Measurements from ENCODE around the gene WNT7B. TPM values are rescaled to one million over a fixed set of nuclear protein-coding genes. Genes with fewer than 3 reads are reported as not detected.

WNT7B gene
- total and polyA plus RNA-seq, 2 of the 8 experiments (the other 6 are each of a cell fraction or from before 2014, with no cell fraction given): 0.14 to 0.24 TPM

GRCh38 chr22:45960477-45961386 is 16.2 kb downstream of the WNT7B start:
- Histone ChIP-seq H4K8ac (ENCODE audit: extremely low read depth, insufficient read depth, low read length) (no peak overlapping the region; the same call in 1 of the 2 replicates), H3K4me1 (replicated peaks in 1 of 4; ENCODE audit: control insufficient read depth in 3 of 4, insufficient read depth in 4 of 4, low read length in 3 of 4) (peaks cover 0 to 15% (median 7%) of the 10 kb centered on the region in 4 experiments; a peak in 6 of 7 replicates), H3K9ac (replicated peaks in 1 of 4; ENCODE audit: extremely low read depth in 1 of 4, low read depth in 3 of 4, low read length in 3 of 4) (no peak overlapping the region), H3K9me3 (ENCODE audit: insufficient read depth in 2 of 2, low read depth in 1 of 2, low read length in 1 of 2) (no peaks in the 10 kb centered on the region), H2BK120ac (replicated peaks; ENCODE audit: low read depth, low read length) (no peak overlapping the region), H3K79me1 (ENCODE audit: low read depth, low read length) (no peaks in the 10 kb centered on the region), H3K18ac (ENCODE audit: extremely low read depth, low read length) (no peak overlapping the region), H2BK20ac (ENCODE audit: low read length) (no peak overlapping the region), H2BK12ac (ENCODE audit: low read depth, low read length) (no peak overlapping the region), H3K14ac (ENCODE audit: insufficient read length) (no peak overlapping the region), H4K91ac (replicated peaks; ENCODE audit: insufficient read length, low read length) (no peak overlapping the region), H3K23ac (ENCODE audit: insufficient read length) (no peak overlapping the region), H3K27me3 (replicated peaks in 1 of 4; ENCODE audit: control insufficient read depth in 3 of 4, extremely low read depth in 1 of 4, insufficient read depth in 3 of 4, low read length in 3 of 4) (peaks cover 0 to 2% (median under 1%) of the 10 kb centered on the region in 4 experiments; a peak in 3 of 7 replicates), H2BK5ac (ENCODE audit: low read depth, low read length) (no peak overlapping the region), H4K5ac (ENCODE audit: insufficient read length, low read depth, low read length) (no peak overlapping the region), H3K4me3 (ENCODE audit: extremely low read depth in 1 of 4, insufficient read depth in 2 of 4, low read depth in 3 of 4, low read length in 4 of 4) (no peak overlapping the region), H2AFZ (ENCODE audit: low read length) (no peak overlapping the region), H3K56ac (replicated peaks; ENCODE audit: insufficient read length, low read depth, low read length) (no peak overlapping the region), H4K20me1 (replicated peaks in 1 of 2; ENCODE audit: control insufficient read depth in 1 of 2, insufficient read depth in 2 of 2, low read length in 2 of 2) (peaks cover 0 to 1% of the 10 kb centered on the region in 2 experiments), H3K23me2 (ENCODE audit: low read depth, low read length) (no peaks in the 10 kb centered on the region), H3K4ac (replicated peaks; ENCODE audit: insufficient read length, low read depth, low read length) (no peak overlapping the region), H3K27ac (ENCODE audit: low read depth, low read length) (no peak overlapping the region), H2BK15ac (ENCODE audit: low read length) (no peak overlapping the region), H3K36me3 (ENCODE audit: control insufficient read depth in 2 of 4, insufficient read depth in 4 of 4, low read length in 3 of 4) (no peaks in the 10 kb centered on the region), H2AK5ac (ENCODE audit: low read depth, low read length) (no peak overlapping the region), H3K4me2 (ENCODE audit: insufficient read depth in 1 of 2, low read depth in 2 of 2, low read length in 2 of 2) (no peak overlapping the region), H3K79me2 (ENCODE audit: control insufficient read depth in 1 of 2, insufficient read depth in 2 of 2, low read length in 2 of 2) (no peaks in the 10 kb centered on the region)
- POLR2A ChIA-PET (ENCODE audit: partially characterized antibody): interaction anchor here (1.0 to 1.5 kb wide), 2 partner anchors 11 to 65 kb away, joined by 3 to 4 read pairs; no protein-coding TSS in a partner anchor
- no peak for FAIRE-seq
- no peak for DNase-seq (ENCODE audit: low read depth in 1 of 2, low spot score in 2 of 2)
- WGBS, 2 experiments (ENCODE audit: extremely low coverage in 1 of 2, insufficient coverage in 1 of 2, insufficient read length in 1 of 2, insufficient replicate concordance in 2 of 2, low coverage in 1 of 2, low lambda C conversion rate in 2 of 2, missing lambda C conversion rate in 1 of 2): 92% methylated on average over 20 of the region's 23 CpGs; no CpG with 5 or more reads in 1 of the 2 experiments
- no peak for TF ChIP-seq CREB1 (IDR thresholded peaks at IDR 0.05)
- peak; percentile 85 for TF ChIP-seq KDM1A (IDR thresholded peaks at IDR 0.05; ENCODE audit: borderline replicate concordance, low read length)
- CTCF ChIA-PET (ENCODE audit: partially characterized antibody): interaction anchor here (0.8 to 1.5 kb wide), 5 partner anchors 7 to 115 kb away, joined by 3 to 5 read pairs (median 4); no protein-coding TSS in a partner anchor
